Muscle layer of duodenum (tissue), 2 donors: ENCODE data around the gene NFE2L2.
"Not testable (repeated sequence)": the region's sequence is repeated elsewhere in the genome, so short reads cannot be mapped to it uniquely, and the experiment has no call there.

Source experiments
- H3K27ac ChIP-seq: one replicate; pipeline ENCODE4 v1.7.0; 2013; ENCODE audit warnings: mild to moderate bottlenecking, low read length
- H3K27me3 ChIP-seq: one replicate; pipeline ENCODE4 v1.7.0; 2013; ENCODE audit warnings: low read depth, mild to moderate bottlenecking, control low read depth, low read length
- H3K36me3 ChIP-seq, 2 donors: one replicate each; pipeline ENCODE4 v1.7.0; 2013; ENCODE audit warnings: low read length in 2 of 2, control low read depth in 1 of 2, mild to moderate bottlenecking in 1 of 2; ENCODE audit not compliant: insufficient read depth in 2 of 2, control insufficient read depth in 1 of 2
- H3K4me1 ChIP-seq, 2 donors: one replicate each; pipeline ENCODE4 v1.7.0; 2013; ENCODE audit warnings: low read length in 2 of 2, mild to moderate bottlenecking in 2 of 2, control low read depth in 1 of 2, moderate library complexity in 1 of 2; ENCODE audit not compliant: insufficient read depth in 2 of 2, control insufficient read depth in 1 of 2
- H3K4me3 ChIP-seq, 2 donors: one replicate each; pipeline ENCODE4 v1.7.0; 2013; ENCODE audit warnings: low read length in 2 of 2, low read depth in 1 of 2, mild to moderate bottlenecking in 1 of 2
- H3K9me3 ChIP-seq, 2 donors: one replicate each; pipeline ENCODE4 v1.7.0; 2013; ENCODE audit warnings: low read length in 2 of 2, control low read depth in 1 of 2, mild to moderate bottlenecking in 1 of 2; ENCODE audit not compliant: control insufficient read depth in 1 of 2
- donor health status: healthy.

NFE2L2 gene

GRCh38 chr2:177187631-177188312, 76.8 kb downstream of the NFE2L2 start:
- no peaks in the 10 kb centered on the region for H3K9me3 ChIP-seq

DNA sequence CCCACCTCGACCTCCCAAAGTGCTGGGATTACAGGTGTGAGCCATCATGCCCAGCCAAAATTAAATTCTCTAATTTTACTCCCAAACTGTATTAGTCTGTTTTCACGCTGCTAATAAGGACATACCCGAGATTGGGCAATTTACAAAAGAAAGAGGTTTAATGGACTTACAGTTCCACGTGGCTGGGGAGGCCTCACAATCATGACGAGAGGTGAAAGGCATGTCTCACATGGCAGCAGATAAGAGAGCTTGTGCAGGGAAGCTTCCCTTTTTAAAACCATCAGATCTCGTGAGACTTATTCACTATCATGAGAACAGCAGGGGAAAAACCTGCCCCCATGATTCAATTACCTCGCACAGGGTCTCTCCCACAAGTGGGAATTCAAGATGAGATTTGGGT, 78.5 kb downstream of the NFE2L2 start:
- not testable (repeated sequence) for H3K36me3 ChIP-seq, H3K4me3 ChIP-seq, H3K4me1 ChIP-seq, H3K9me3 ChIP-seq, H3K27ac ChIP-seq, H3K27me3 ChIP-seq

More at GRCh38 chr2:177187631-177188312, 76.8 kb downstream of the NFE2L2 start:
- Histone ChIP-seq H3K27ac (no peak overlapping the region), H3K27me3 (no peaks in the 10 kb centered on the region), H3K4me3 (no peak overlapping the region), H3K36me3 (no peaks in the 10 kb centered on the region), H3K4me1 (no peaks in the 10 kb centered on the region)

- Histone ChIP-seq H3K27me3 (no peaks in the 10 kb centered on the region), H3K9me3 (no peaks in the 10 kb centered on the region), H3K27ac (no peak overlapping the region), H3K36me3 (no peaks in the 10 kb centered on the region), H3K4me1 (no peaks in the 10 kb centered on the region), H3K4me3 (no peak overlapping the region)
Measured at GRCh38 chr2:177184606-177185005, 79.9 kb downstream of the NFE2L2 start.

GRCh38 chr2:177183860-177184259, 80.7 kb downstream of the NFE2L2 start:
- Histone ChIP-seq H3K36me3 (no peaks in the 10 kb centered on the region), H3K9me3 (no peaks in the 10 kb centered on the region), H3K4me3 (no peak overlapping the region), H3K27ac (no peak overlapping the region), H3K27me3 (no peaks in the 10 kb centered on the region), H3K4me1 (no peaks in the 10 kb centered on the region)
